OCI-LY7 (cell line): Measurements from ENCODE around the gene MYBPHL. TPM values are rescaled to one million over a fixed set of nuclear protein-coding genes. Genes with fewer than 3 reads are reported as not detected.

Source experiments
- BruUV-seq: library from RNA; stranded (reverse); fragments of 400-500 nt; replicated peaks from 2 replicates; lab custom pipeline; 2021; lab: Mats Ljungman, UMichigan
- CTCF ChIA-PET: fragments of 300-600 bp; sonication (Branson Sonifier 250); formaldehyde crosslinking; loops from one replicate; lab custom pipeline; 2022; ENCODE audit warnings: antibody characterized with exemption; ENCODE audit not compliant: unreplicated experiment; lab: Charles Lee
- POLR2A ChIA-PET: fragments of 300-600 bp; sonication (Branson Sonifier 250); formaldehyde crosslinking; loops from one replicate; lab custom pipeline; 2022; ENCODE audit warnings: antibody characterized with exemption; lab: Charles Lee
- DNase-seq: peaks from one replicate; pipeline ENCODE4 v3.0.0-alpha.2; 2015; ENCODE audit warnings: low spot score
- H2AFZ ChIP-seq: fragments of 200-600 bp; sonication (generic), shearing (Covaris generic); 2 replicates; pipeline ENCODE4 v1.6.1; 2014; ENCODE audit warnings: mild to moderate bottlenecking, antibody characterized with exemption, low read length, moderate library complexity
- H3K27ac ChIP-seq: fragments of 200-600 bp; sonication (generic); 2 replicates; pipeline ENCODE4 v1.5.1; 2014; ENCODE audit warnings: mixed run types, low read depth, mild to moderate bottlenecking, moderate library complexity, low read length, inconsistent platforms; ENCODE audit not compliant: poor library complexity, severe bottlenecking
- H3K36me3 ChIP-seq: fragments of 200-600 bp; sonication (generic); 2 replicates; pipeline ENCODE4 v1.6.1; 2014; ENCODE audit warnings: mild to moderate bottlenecking, antibody characterized with exemption, low read length, moderate library complexity, mixed read lengths; ENCODE audit not compliant: insufficient read depth
- H3K4me1 ChIP-seq: fragments of 200-600 bp; sonication (generic); 2 replicates; pipeline ENCODE4 v1.5.1; 2014; ENCODE audit warnings: mild to moderate bottlenecking, low read length; ENCODE audit not compliant: insufficient read depth, poor library complexity, severe bottlenecking
- H3K4me2 ChIP-seq: fragments of 200-600 bp; sonication (generic); 2 replicates; pipeline ENCODE4 v1.6.1; 2014; ENCODE audit warnings: mild to moderate bottlenecking, low read length
- H3K4me3 ChIP-seq: fragments of 200-600 bp; sonication (generic); 2 replicates; pipeline ENCODE4 v1.5.1; 2014; ENCODE audit warnings: mild to moderate bottlenecking, low read depth, low read length; ENCODE audit not compliant: poor library complexity, severe bottlenecking
- H3K79me2 ChIP-seq: fragments of 200-600 bp; sonication (generic); 2 replicates; pipeline ENCODE4 v1.6.1; 2016; ENCODE audit warnings: low read depth, mild to moderate bottlenecking, low read length, moderate library complexity, mixed read lengths; ENCODE audit not compliant: insufficient read depth
- H3K9me2 ChIP-seq: fragments of 200-600 bp; sonication (generic); 2 replicates; pipeline ENCODE4 v1.6.1; 2016; ENCODE audit warnings: mild to moderate bottlenecking, low read length, mixed read lengths; ENCODE audit not compliant: insufficient read depth
- H3K9me3 ChIP-seq: fragments of 200-600 bp; sonication (generic); 2 replicates; pipeline ENCODE4 v1.6.1; 2014; ENCODE audit warnings: mild to moderate bottlenecking, mixed run types, low read length, mixed read lengths
- H4K20me1 ChIP-seq: fragments of 200-600 bp; sonication (generic); 2 replicates; pipeline ENCODE4 v1.6.1; 2014; ENCODE audit warnings: mild to moderate bottlenecking, antibody characterized with exemption, low read length, moderate library complexity, mixed read lengths; ENCODE audit not compliant: insufficient read depth
- EZH2phosphoT487 ChIP-seq: fragments of 200-600 bp; sonication (generic); IDR thresholded peaks from 2 replicates; pipeline ENCODE4 v1.6.1; 2018; ENCODE audit warnings: low read depth, borderline replicate concordance, mild to moderate bottlenecking, mixed run types, antibody characterized with exemption, low read length, moderate library complexity, mixed read lengths
- intact Hi-C: fragments of 100-400 bp; cut with micrococcal nuclease; formaldehyde crosslinking; loops from one replicate; pipeline ENCODE4 v1.10.0; 2022; ENCODE audit not compliant: unreplicated experiment
- total RNA-seq, 2 experiments: library from RNA; depleted of rRNA in 1 of 2; stranded (reverse); fragments of >200 nt in 1 of 2; shearing (Covaris generic) in 1 of 2; gene quantifications; 2 replicates each; pipeline ENCODE4 v1.2.3, GENCODE V29; 2014 to 2022
- TF ChIP-seq, protein P1 (sequence below): fragments of 200-600 bp; sonication (generic); conservative IDR thresholded peaks from 2 replicates; pipeline ENCODE4 v1.5.1; 2014; ENCODE audit warnings: mild to moderate bottlenecking, antibody characterized with exemption, low read length, moderate library complexity, mixed read lengths

MYBPHL gene
- total RNA-seq, 2 experiments from 2014 or later = 0.16 TPM; not detected in 1

- peaks cover 30% of the 10 kb centered on the region for H3K4me1 ChIP-seq
- H3K4me2 ChIP-seq = no peak overlapping the region
- intact Hi-C loops = no loop called here
- no peaks in the 10 kb centered on the region for H3K36me3 ChIP-seq
- TF ChIP-seq EZH2phosphoT487 = no peak
- TF ChIP-seq, protein P1, sequence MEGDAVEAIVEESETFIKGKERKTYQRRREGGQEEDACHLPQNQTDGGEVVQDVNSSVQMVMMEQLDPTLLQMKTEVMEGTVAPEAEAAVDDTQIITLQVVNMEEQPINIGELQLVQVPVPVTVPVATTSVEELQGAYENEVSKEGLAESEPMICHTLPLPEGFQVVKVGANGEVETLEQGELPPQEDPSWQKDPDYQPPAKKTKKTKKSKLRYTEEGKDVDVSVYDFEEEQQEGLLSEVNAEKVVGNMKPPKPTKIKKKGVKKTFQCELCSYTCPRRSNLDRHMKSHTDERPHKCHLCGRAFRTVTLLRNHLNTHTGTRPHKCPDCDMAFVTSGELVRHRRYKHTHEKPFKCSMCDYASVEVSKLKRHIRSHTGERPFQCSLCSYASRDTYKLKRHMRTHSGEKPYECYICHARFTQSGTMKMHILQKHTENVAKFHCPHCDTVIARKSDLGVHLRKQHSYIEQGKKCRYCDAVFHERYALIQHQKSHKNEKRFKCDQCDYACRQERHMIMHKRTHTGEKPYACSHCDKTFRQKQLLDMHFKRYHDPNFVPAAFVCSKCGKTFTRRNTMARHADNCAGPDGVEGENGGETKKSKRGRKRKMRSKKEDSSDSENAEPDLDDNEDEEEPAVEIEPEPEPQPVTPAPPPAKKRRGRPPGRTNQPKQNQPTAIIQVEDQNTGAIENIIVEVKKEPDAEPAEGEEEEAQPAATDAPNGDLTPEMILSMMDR = no peak
- no peak for DNase-seq
- no peak overlapping the region for H3K4me3 ChIP-seq
- no peak overlapping the region for H2AFZ ChIP-seq
- H3K9me2 ChIP-seq = no peaks in the 10 kb centered on the region
- no TSS peak for BruUV-seq
- H3K9me3 ChIP-seq = no peaks in the 10 kb centered on the region
- H3K79me2 ChIP-seq = no peaks in the 10 kb centered on the region
- no peaks in the 10 kb centered on the region for H4K20me1 ChIP-seq
- H3K27ac ChIP-seq = no peak overlapping the region
- CTCF ChIA-PET = no interaction called here
- POLR2A ChIA-PET = interaction anchor here (0.5 kb wide), 1 partner anchor 36 kb away, joined by 3 read pairs; no protein-coding TSS in a partner anchor
Observed at GRCh38 chr1:109251277-109252166, 55.3 kb downstream of the MYBPHL start.

DNA sequence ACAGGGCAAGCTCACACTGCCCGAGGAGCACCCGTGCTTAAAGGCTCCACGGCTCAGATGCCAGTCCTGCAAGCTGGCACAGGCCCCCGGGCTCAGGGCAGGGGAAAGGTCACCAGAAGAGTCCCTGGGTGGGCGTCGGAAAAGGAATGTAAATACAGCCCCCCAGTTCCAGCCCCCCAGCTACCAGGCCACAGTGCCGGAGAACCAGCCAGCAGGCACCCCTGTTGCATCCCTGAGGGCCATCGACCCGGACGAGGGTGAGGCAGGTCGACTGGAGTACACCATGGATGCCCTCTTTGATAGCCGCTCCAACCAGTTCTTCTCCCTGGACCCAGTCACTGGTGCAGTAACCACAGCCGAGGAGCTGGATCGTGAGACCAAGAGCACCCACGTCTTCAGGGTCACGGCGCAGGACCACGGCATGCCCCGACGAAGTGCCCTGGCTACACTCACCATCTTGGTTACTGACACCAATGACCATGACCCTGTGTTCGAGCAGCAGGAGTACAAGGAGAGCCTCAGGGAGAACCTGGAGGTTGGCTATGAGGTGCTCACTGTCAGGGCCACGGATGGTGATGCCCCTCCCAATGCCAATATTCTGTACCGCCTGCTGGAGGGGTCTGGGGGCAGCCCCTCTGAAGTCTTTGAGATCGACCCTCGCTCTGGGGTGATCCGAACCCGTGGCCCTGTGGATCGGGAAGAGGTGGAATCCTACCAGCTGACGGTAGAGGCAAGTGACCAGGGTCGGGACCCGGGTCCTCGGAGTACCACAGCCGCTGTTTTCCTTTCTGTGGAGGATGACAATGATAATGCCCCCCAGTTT, 56.1 kb downstream of the MYBPHL start:
- ChIA-PET CTCF (interaction anchor here (0.5 kb wide), 1 partner anchor 233 kb away, joined by 6 read pairs; no protein-coding TSS in a partner anchor), POLR2A (interaction anchor here (0.5 to 0.9 kb wide), 2 partner anchors 32 to 35 kb away, joined by 3 read pairs; partner anchors contain the start of gene PSRC1)
- no peak overlapping the region for H3K4me3 ChIP-seq
- no peaks in the 10 kb centered on the region for H3K79me2 ChIP-seq
- no peak for TF ChIP-seq EZH2phosphoT487
- TF ChIP-seq, protein P1 = no peak
- peaks cover 30% of the 10 kb centered on the region for H3K4me1 ChIP-seq
- H2AFZ ChIP-seq = no peak overlapping the region
- no peaks in the 10 kb centered on the region for H3K9me3 ChIP-seq
- no peaks in the 10 kb centered on the region for H3K36me3 ChIP-seq
- H3K9me2 ChIP-seq = no peaks in the 10 kb centered on the region
- no peak for DNase-seq
- peak overlapping the region; percentile 65 for H3K4me2 ChIP-seq
- no TSS peak for BruUV-seq
- intact Hi-C loops = no loop called here
- no peaks in the 10 kb centered on the region for H4K20me1 ChIP-seq
- H3K27ac ChIP-seq = no peak overlapping the region
